Measurements from ENCODE around the gene NEUROD1. TPM values are rescaled to one million over a fixed set of nuclear protein-coding genes. Genes with fewer than 3 reads are reported as not detected.

Gene NEUROD1
- total RNA-seq, 1 donor from 2014 or later: not detected

GRCh38 chr2:181680937-181681811 lies 857 bp upstream of the NEUROD1 start:
- DNase-seq (ENCODE audit: extremely low read depth, low read depth, low spot score): no peak

GRCh38 chr2:181679544-181679979 lies 755 bp downstream of the NEUROD1 start:
- DNase-seq (ENCODE audit: extremely low read depth, low read depth, low spot score): no peak

- DNase-seq (ENCODE audit: extremely low read depth, low read depth, low spot score): no peak
Measured at GRCh38 chr2:181678861-181679543, 1.3 kb downstream of the NEUROD1 start.

- DNase-seq (ENCODE audit: extremely low read depth, low read depth, low spot score): peak; percentile 42
Measured at GRCh38 chr2:181677912-181678586, 2.3 kb downstream of the NEUROD1 start.

GRCh38 chr2:181675254-181675653 lies 5.1 kb downstream of the NEUROD1 start:
- no peak for DNase-seq (ENCODE audit: extremely low read depth, low read depth, low spot score)

GRCh38 chr2:181674461-181674860 lies 5.9 kb downstream of the NEUROD1 start:
- DNase-seq (ENCODE audit: extremely low read depth, low read depth, low spot score): no peak

- DNase-seq (ENCODE audit: extremely low read depth, low read depth, low spot score): no peak
Measured at GRCh38 chr2:181673173-181673572, 7.1 kb downstream of the NEUROD1 start.

- no peak for DNase-seq (ENCODE audit: extremely low read depth, low read depth, low spot score)
Measured at GRCh38 chr2:181672255-181673008, 7.9 kb downstream of the NEUROD1 start.

GRCh38 chr2:181670632-181671031 lies 9.7 kb downstream of the NEUROD1 start:
- no peak for DNase-seq (ENCODE audit: extremely low read depth, low read depth, low spot score)

- DNase-seq (ENCODE audit: extremely low read depth, low read depth, low spot score): no peak
Measured at GRCh38 chr2:181667234-181667633, 13.1 kb downstream of the NEUROD1 start.

- DNase-seq (ENCODE audit: extremely low read depth, low read depth, low spot score): no peak
Measured at GRCh38 chr2:181662287-181662686, 18.0 kb downstream of the NEUROD1 start.

GRCh38 chr2:181660181-181660580 lies 20.1 kb downstream of the NEUROD1 start:
- no peak for DNase-seq (ENCODE audit: extremely low read depth, low read depth, low spot score)

GRCh38 chr2:181658444-181658843 lies 21.9 kb downstream of the NEUROD1 start:
- DNase-seq (ENCODE audit: extremely low read depth, low read depth, low spot score): no peak

- DNase-seq (ENCODE audit: extremely low read depth, low read depth, low spot score): no peak
Measured at GRCh38 chr2:181657379-181657778, 22.9 kb downstream of the NEUROD1 start.

GRCh38 chr2:181656450-181657291 lies 23.6 kb downstream of the NEUROD1 start, which contains the start of gene CERKL:
Gene CERKL (minus strand): TSS chr2:181657105. CDS start chr2:181657006, 99 bp downstream.
- no peak for DNase-seq (ENCODE audit: extremely low read depth, low read depth, low spot score)

- DNase-seq (ENCODE audit: extremely low read depth, low read depth, low spot score): no peak
Measured at GRCh38 chr2:181655519-181655918, 24.8 kb downstream of the NEUROD1 start.

- no peak for DNase-seq (ENCODE audit: extremely low read depth, low read depth, low spot score)
Measured at GRCh38 chr2:181649436-181649979, 30.8 kb downstream of the NEUROD1 start.

GRCh38 chr2:181648478-181649155 lies 31.7 kb downstream of the NEUROD1 start:
- no peak for DNase-seq (ENCODE audit: extremely low read depth, low read depth, low spot score)

Data from glomerular endothelial cell (primary cell).